OCI-LY7 (cell line): ENCODE measurements around the gene FAM32A. TPM values are rescaled to one million over a fixed set of nuclear protein-coding genes. Genes with fewer than 3 reads are reported as not detected.

ENCODE experiments used
- BruUV-seq: library from RNA; stranded (reverse); fragments of 400-500 nt; replicated peaks from 2 replicates; lab custom pipeline; 2021; lab: Mats Ljungman, UMichigan
- CTCF ChIA-PET: fragments of 300-600 bp; sonication (Branson Sonifier 250); formaldehyde crosslinking; loops from one replicate; lab custom pipeline; 2022; ENCODE audit warnings: antibody characterized with exemption; ENCODE audit not compliant: unreplicated experiment; lab: Charles Lee
- POLR2A ChIA-PET: fragments of 300-600 bp; sonication (Branson Sonifier 250); formaldehyde crosslinking; loops from one replicate; lab custom pipeline; 2022; ENCODE audit warnings: antibody characterized with exemption; lab: Charles Lee
- DNase-seq: peaks from one replicate; pipeline ENCODE4 v3.0.0-alpha.2; 2015; ENCODE audit warnings: low spot score
- H2AFZ ChIP-seq: fragments of 200-600 bp; sonication (generic), shearing (Covaris generic); 2 replicates; pipeline ENCODE4 v1.6.1; 2014; ENCODE audit warnings: mild to moderate bottlenecking, antibody characterized with exemption, low read length, moderate library complexity
- H3K27ac ChIP-seq: fragments of 200-600 bp; sonication (generic); 2 replicates; pipeline ENCODE4 v1.5.1; 2014; ENCODE audit warnings: mixed run types, low read depth, mild to moderate bottlenecking, moderate library complexity, low read length, inconsistent platforms; ENCODE audit not compliant: poor library complexity, severe bottlenecking
- H3K36me3 ChIP-seq: fragments of 200-600 bp; sonication (generic); 2 replicates; pipeline ENCODE4 v1.6.1; 2014; ENCODE audit warnings: mild to moderate bottlenecking, antibody characterized with exemption, low read length, moderate library complexity, mixed read lengths; ENCODE audit not compliant: insufficient read depth
- H3K4me1 ChIP-seq: fragments of 200-600 bp; sonication (generic); 2 replicates; pipeline ENCODE4 v1.5.1; 2014; ENCODE audit warnings: mild to moderate bottlenecking, low read length; ENCODE audit not compliant: insufficient read depth, poor library complexity, severe bottlenecking
- H3K4me2 ChIP-seq: fragments of 200-600 bp; sonication (generic); 2 replicates; pipeline ENCODE4 v1.6.1; 2014; ENCODE audit warnings: mild to moderate bottlenecking, low read length
- H3K4me3 ChIP-seq: fragments of 200-600 bp; sonication (generic); 2 replicates; pipeline ENCODE4 v1.5.1; 2014; ENCODE audit warnings: mild to moderate bottlenecking, low read depth, low read length; ENCODE audit not compliant: poor library complexity, severe bottlenecking
- H3K79me2 ChIP-seq: fragments of 200-600 bp; sonication (generic); 2 replicates; pipeline ENCODE4 v1.6.1; 2016; ENCODE audit warnings: low read depth, mild to moderate bottlenecking, low read length, moderate library complexity, mixed read lengths; ENCODE audit not compliant: insufficient read depth
- H3K9me2 ChIP-seq: fragments of 200-600 bp; sonication (generic); 2 replicates; pipeline ENCODE4 v1.6.1; 2016; ENCODE audit warnings: mild to moderate bottlenecking, low read length, mixed read lengths; ENCODE audit not compliant: insufficient read depth
- H3K9me3 ChIP-seq: fragments of 200-600 bp; sonication (generic); 2 replicates; pipeline ENCODE4 v1.6.1; 2014; ENCODE audit warnings: mild to moderate bottlenecking, mixed run types, low read length, mixed read lengths
- H4K20me1 ChIP-seq: fragments of 200-600 bp; sonication (generic); 2 replicates; pipeline ENCODE4 v1.6.1; 2014; ENCODE audit warnings: mild to moderate bottlenecking, antibody characterized with exemption, low read length, moderate library complexity, mixed read lengths; ENCODE audit not compliant: insufficient read depth
- CTCF ChIP-seq: fragments of 200-600 bp; sonication (generic); conservative IDR thresholded peaks from 2 replicates; pipeline ENCODE4 v1.5.1; 2014; ENCODE audit warnings: mild to moderate bottlenecking, antibody characterized with exemption, low read length, moderate library complexity, mixed read lengths
- EZH2phosphoT487 ChIP-seq: fragments of 200-600 bp; sonication (generic); IDR thresholded peaks from 2 replicates; pipeline ENCODE4 v1.6.1; 2018; ENCODE audit warnings: low read depth, borderline replicate concordance, mild to moderate bottlenecking, mixed run types, antibody characterized with exemption, low read length, moderate library complexity, mixed read lengths
- intact Hi-C: fragments of 100-400 bp; cut with micrococcal nuclease; formaldehyde crosslinking; loops from one replicate; pipeline ENCODE4 v1.10.0; 2022; ENCODE audit not compliant: unreplicated experiment
- total RNA-seq, 2 experiments: library from RNA; depleted of rRNA in 1 of 2; stranded (reverse); fragments of >200 nt in 1 of 2; shearing (Covaris generic) in 1 of 2; gene quantifications; 2 replicates each; pipeline ENCODE4 v1.2.3, GENCODE V29; 2014 to 2022

FAM32A gene
- total RNA-seq, 2 experiments from 2014 or later: 64.5 to 71.0 TPM

GRCh38 chr19:16225279-16226183, 40.3 kb downstream of the FAM32A start:
- no TSS peak for BruUV-seq
- TF ChIP-seq CTCF (no peak), EZH2phosphoT487 (no peak)
- Histone ChIP-seq H2AFZ (no peak overlapping the region), H3K4me3 (no peak overlapping the region), H3K36me3 (peaks cover 87% of the 10 kb centered on the region), H3K4me1 (no peaks in the 10 kb centered on the region), H3K9me3 (peaks cover 14% of the 10 kb centered on the region), H4K20me1 (no peaks in the 10 kb centered on the region), H3K9me2 (no peaks in the 10 kb centered on the region), H3K4me2 (no peak overlapping the region), H3K27ac (no peak overlapping the region), H3K79me2 (no peaks in the 10 kb centered on the region)
- ChIA-PET CTCF (no interaction called here), POLR2A (no interaction called here)
- intact Hi-C loops: no loop called here
- no peak for DNase-seq

GRCh38 chr19:16226184-16226591, 41.0 kb downstream of the FAM32A start:
- Histone ChIP-seq H3K27ac (no peak overlapping the region), H3K4me3 (no peak overlapping the region), H3K4me1 (no peaks in the 10 kb centered on the region), H3K9me3 (peaks cover 7% of the 10 kb centered on the region), H3K4me2 (no peak overlapping the region), H3K36me3 (peaks cover 86% of the 10 kb centered on the region), H3K9me2 (no peaks in the 10 kb centered on the region), H2AFZ (no peak overlapping the region), H4K20me1 (no peaks in the 10 kb centered on the region), H3K79me2 (no peaks in the 10 kb centered on the region)
- DNase-seq: no peak
- CTCF ChIA-PET: no interaction called here
- BruUV-seq: no TSS peak
- POLR2A ChIA-PET: no interaction called here
- intact Hi-C loops: no loop called here
- no peak for TF ChIP-seq EZH2phosphoT487
- TF ChIP-seq CTCF: no peak
